D721Med (cell line): Measurements from ENCODE around the gene DGKA.

Source experiments
- DNase-seq: peaks from one replicate; pipeline ENCODE4 v3.0.0; 2011; ENCODE audit warnings: low spot score; ENCODE audit not compliant: insufficient read length
- FAIRE-seq: peaks from 2 replicates; lab custom pipeline; 2011; peaks lifted over from hg19 to GRCh38; lab: Jason Lieb, UNC
- CTCF ChIP-seq: IDR thresholded peaks from 2 replicates; pipeline ENCODE4 v1.5.1; 2012; ENCODE audit warnings: mild to moderate bottlenecking, control low read depth; ENCODE audit not compliant: insufficient read depth; ENCODE audit errors: missing control alignments

DGKA gene

GRCh38 chr12:55937981-55938380 is 7.0 kb downstream of the DGKA start:
- DNase-seq (no peak), FAIRE-seq (no peak)
- no peak for TF ChIP-seq CTCF

- no peak for TF ChIP-seq CTCF
- no peak for DNase-seq
- no peak for FAIRE-seq
Observed at GRCh38 chr12:55938826-55939501, 8.0 kb downstream of the DGKA start.

- FAIRE-seq (no peak), DNase-seq (no peak)
- TF ChIP-seq CTCF, result peak; percentile 85
Observed at GRCh38 chr12:55940065-55940732, 9.2 kb downstream of the DGKA start.

GRCh38 chr12:55942055-55942454 is 11.1 kb downstream of the DGKA start:
- DNase-seq, result no peak
- no peak for TF ChIP-seq CTCF
- no peak for FAIRE-seq

- no peak for FAIRE-seq
- no peak for TF ChIP-seq CTCF
- no peak for DNase-seq
Observed at GRCh38 chr12:55942577-55943136, 11.7 kb downstream of the DGKA start.

GRCh38 chr12:55946553-55946952 is 15.6 kb downstream of the DGKA start:
- no peak for TF ChIP-seq CTCF
- DNase-seq (no peak), FAIRE-seq (no peak)

- no peak for DNase-seq
- FAIRE-seq, result no peak
- no peak for TF ChIP-seq CTCF
Observed at GRCh38 chr12:55955344-55955743, 24.4 kb downstream of the DGKA start.
